Measurements from ENCODE around the gene XIRP2. TPM values are rescaled to one million over a fixed set of nuclear protein-coding genes. Genes with fewer than 3 reads are reported as not detected.

The XIRP2 gene
- polyA plus RNA-seq, 6 donors from 2014 or later: 0.25 TPM; not detected in 5

GRCh38 chr2:166960702-166961270 lies 72.5 kb downstream of the XIRP2 start:
- H3K4me3 Mint-ChIP-seq: no peak overlapping the region
- H3K27ac Mint-ChIP-seq: no peak overlapping the region
- peaks cover 0 to 4% (median 0%) of the 10 kb centered on the region in 7 donors for H3K9me3 Mint-ChIP-seq
- H3K27me3 Mint-ChIP-seq: no peaks in the 10 kb centered on the region
- ATAC-seq (ENCODE audit: low read depth in 2 of 2) (no peak), DNase-seq (no peak)
- no peaks in the 10 kb centered on the region for H3K36me3 Mint-ChIP-seq
- H3K4me1 Mint-ChIP-seq: no peaks in the 10 kb centered on the region

- H3K27me3 Mint-ChIP-seq: no peaks in the 10 kb centered on the region
- H3K4me1 Mint-ChIP-seq: no peaks in the 10 kb centered on the region
Observed at GRCh38 chr2:166961933-166962332, 73.7 kb downstream of the XIRP2 start.

GRCh38 chr2:166969486-166969885 lies 81.2 kb downstream of the XIRP2 start:
- peaks cover 0 to 4% (median 0%) of the 10 kb centered on the region in 7 donors for H3K9me3 Mint-ChIP-seq
- H3K27ac Mint-ChIP-seq: no peak overlapping the region
- DNase-seq (no peak), ATAC-seq (ENCODE audit: low read depth in 2 of 2) (no peak)
- no peaks in the 10 kb centered on the region for H3K36me3 Mint-ChIP-seq
- no peak overlapping the region for H3K4me3 Mint-ChIP-seq
- H3K27me3 Mint-ChIP-seq: no peaks in the 10 kb centered on the region
- H3K4me1 Mint-ChIP-seq: no peaks in the 10 kb centered on the region

More at GRCh38 chr2:166961933-166962332, 73.7 kb downstream of the XIRP2 start:
- ATAC-seq (ENCODE audit: low read depth in 2 of 2) (no peak), DNase-seq (no peak)
- no peak overlapping the region for H3K4me3 Mint-ChIP-seq
- peaks cover 0 to 4% (median 0%) of the 10 kb centered on the region in 7 donors for H3K9me3 Mint-ChIP-seq
- no peaks in the 10 kb centered on the region for H3K36me3 Mint-ChIP-seq
- no peak overlapping the region for H3K27ac Mint-ChIP-seq

- Mint-ChIP-seq H3K4me3 (no peak overlapping the region), H3K9me3 (peaks cover 0 to 4% (median 0%) of the 10 kb centered on the region in 7 donors), H3K36me3 (no peaks in the 10 kb centered on the region), H3K4me1 (no peaks in the 10 kb centered on the region), H3K27ac (no peak overlapping the region), H3K27me3 (no peaks in the 10 kb centered on the region)
- no peak for DNase-seq
- no peak for ATAC-seq (ENCODE audit: low read depth in 2 of 2)
Observed at GRCh38 chr2:166972002-166972401, 83.7 kb downstream of the XIRP2 start.

- no peaks in the 10 kb centered on the region for H3K27me3 Mint-ChIP-seq
- no peak overlapping the region for H3K27ac Mint-ChIP-seq
- H3K9me3 Mint-ChIP-seq: peaks cover 0 to 4% (median 0%) of the 10 kb centered on the region in 7 donors
- DNase-seq (no peak), ATAC-seq (ENCODE audit: low read depth in 2 of 2) (no peak)
- no peaks in the 10 kb centered on the region for H3K4me1 Mint-ChIP-seq
- H3K4me3 Mint-ChIP-seq: no peak overlapping the region
- no peaks in the 10 kb centered on the region for H3K36me3 Mint-ChIP-seq
Observed at GRCh38 chr2:166972418-166972817, 84.1 kb downstream of the XIRP2 start.

GRCh38 chr2:166984188-166984587 lies 95.9 kb downstream of the XIRP2 start:
- H3K9me3 Mint-ChIP-seq: peaks cover 0 to 19% (median 4%) of the 10 kb centered on the region in 7 donors
- no peak overlapping the region for H3K27ac Mint-ChIP-seq
- no peaks in the 10 kb centered on the region for H3K4me1 Mint-ChIP-seq
- DNase-seq: no peak
- no peak overlapping the region for H3K4me3 Mint-ChIP-seq
- no peaks in the 10 kb centered on the region for H3K27me3 Mint-ChIP-seq
- no peak for ATAC-seq (ENCODE audit: low read depth in 2 of 2)
- H3K36me3 Mint-ChIP-seq: no peaks in the 10 kb centered on the region

GRCh38 chr2:166984797-166985196 lies 96.5 kb downstream of the XIRP2 start:
- Mint-ChIP-seq H3K27me3 (no peaks in the 10 kb centered on the region), H3K4me1 (no peaks in the 10 kb centered on the region), H3K36me3 (no peaks in the 10 kb centered on the region), H3K4me3 (no peak overlapping the region), H3K27ac (no peak overlapping the region), H3K9me3 (peaks cover 0 to 15% (median 3%) of the 10 kb centered on the region in 7 donors)
- DNase-seq: no peak
- ATAC-seq (ENCODE audit: low read depth in 2 of 2): no peak

GRCh38 chr2:166994588-166995336 lies 106.5 kb downstream of the XIRP2 start:
- no peak for DNase-seq
- H3K27me3 Mint-ChIP-seq: no peaks in the 10 kb centered on the region
- no peaks in the 10 kb centered on the region for H3K36me3 Mint-ChIP-seq
- H3K4me3 Mint-ChIP-seq: no peak overlapping the region
- no peak overlapping the region for H3K27ac Mint-ChIP-seq
- ATAC-seq (ENCODE audit: low read depth in 2 of 2): no peak
- no peaks in the 10 kb centered on the region for H3K4me1 Mint-ChIP-seq
- H3K9me3 Mint-ChIP-seq: peaks cover 0 to 4% (median 0%) of the 10 kb centered on the region in 7 donors

- DNase-seq (no peak), ATAC-seq (ENCODE audit: low read depth in 2 of 2) (no peak)
- no peaks in the 10 kb centered on the region for H3K4me1 Mint-ChIP-seq
- no peak overlapping the region for H3K4me3 Mint-ChIP-seq
- no peaks in the 10 kb centered on the region for H3K36me3 Mint-ChIP-seq
- H3K27ac Mint-ChIP-seq: no peak overlapping the region
- peaks cover 0 to 4% (median 0%) of the 10 kb centered on the region in 7 donors for H3K9me3 Mint-ChIP-seq
- H3K27me3 Mint-ChIP-seq: no peaks in the 10 kb centered on the region
Observed at GRCh38 chr2:166996465-166996864, 108.2 kb downstream of the XIRP2 start.

GRCh38 chr2:167001165-167001564 lies 112.9 kb downstream of the XIRP2 start:
- Mint-ChIP-seq H3K27ac (no peak overlapping the region), H3K4me3 (no peak overlapping the region), H3K36me3 (no peaks in the 10 kb centered on the region), H3K9me3 (no peaks in the 10 kb centered on the region), H3K4me1 (no peaks in the 10 kb centered on the region), H3K27me3 (no peaks in the 10 kb centered on the region)
- ATAC-seq (ENCODE audit: low read depth in 2 of 2) (no peak), DNase-seq (no peak)

GRCh38 chr2:167005096-167005495 lies 116.8 kb downstream of the XIRP2 start:
- Mint-ChIP-seq H3K4me3 (no peak overlapping the region), H3K36me3 (no peaks in the 10 kb centered on the region), H3K4me1 (no peaks in the 10 kb centered on the region), H3K27ac (no peak overlapping the region), H3K9me3 (no peaks in the 10 kb centered on the region), H3K27me3 (no peaks in the 10 kb centered on the region)
- no peak for ATAC-seq (ENCODE audit: low read depth in 2 of 2)
- no peak for DNase-seq

- ATAC-seq (ENCODE audit: low read depth in 2 of 2) (no peak), DNase-seq (no peak)
- Mint-ChIP-seq H3K9me3 (no peaks in the 10 kb centered on the region), H3K4me1 (no peaks in the 10 kb centered on the region), H3K27me3 (no peaks in the 10 kb centered on the region), H3K36me3 (no peaks in the 10 kb centered on the region), H3K4me3 (no peak overlapping the region), H3K27ac (no peak overlapping the region)
Observed at GRCh38 chr2:167013227-167013626, 124.9 kb downstream of the XIRP2 start.

- H3K27ac Mint-ChIP-seq: no peak overlapping the region
- no peak overlapping the region for H3K4me3 Mint-ChIP-seq
- H3K9me3 Mint-ChIP-seq: no peaks in the 10 kb centered on the region
- no peaks in the 10 kb centered on the region for H3K27me3 Mint-ChIP-seq
- DNase-seq: no peak
- no peaks in the 10 kb centered on the region for H3K36me3 Mint-ChIP-seq
- H3K4me1 Mint-ChIP-seq: no peaks in the 10 kb centered on the region
- no peak for ATAC-seq (ENCODE audit: low read depth in 2 of 2)
Observed at GRCh38 chr2:167015806-167016205, 127.5 kb downstream of the XIRP2 start.

- no peak overlapping the region for H3K4me3 Mint-ChIP-seq
- no peak for ATAC-seq (ENCODE audit: low read depth in 2 of 2)
Observed at GRCh38 chr2:167017021-167017420, 128.7 kb downstream of the XIRP2 start.

More at GRCh38 chr2:167017021-167017420, 128.7 kb downstream of the XIRP2 start:
- no peaks in the 10 kb centered on the region for H3K4me1 Mint-ChIP-seq
- no peak overlapping the region for H3K27ac Mint-ChIP-seq
- no peaks in the 10 kb centered on the region for H3K27me3 Mint-ChIP-seq
- no peaks in the 10 kb centered on the region for H3K36me3 Mint-ChIP-seq
- no peak for DNase-seq
- H3K9me3 Mint-ChIP-seq: no peaks in the 10 kb centered on the region
